Measurements from ENCODE around the gene WNT3A. TPM values are rescaled to one million over a fixed set of nuclear protein-coding genes. Genes with fewer than 3 reads are reported as not detected.

Gene WNT3A
- total RNA-seq, 4 donors from 2014 or later: 1.9 to 4.1 (median 3.5) TPM

- DNase-seq (ENCODE audit: low spot score in 2 of 2): no peak
- WGBS, 2 donors: 68 to 77% methylated on average over 9 of the region's 9 CpGs
- TF ChIP-seq POLR2A (IDR thresholded peaks at IDR 0.05) (no peak), CTCF (IDR thresholded peaks at IDR 0.05) (no peak)
- intact Hi-C loops (cut with DNase I; ENCODE audit: low total_unique reads): no loop called here
- H3K4me3 ChIP-seq (ENCODE audit: low read depth, poor library complexity, severe bottlenecking): no peak overlapping the region
These were observed 39.1 kb downstream of the WNT3A start for GRCh38 chr1:228045871-228046270.

- no peak for DNase-seq (ENCODE audit: low spot score in 2 of 2)
- H3K4me3 ChIP-seq (ENCODE audit: low read depth, poor library complexity, severe bottlenecking): no peak overlapping the region
- TF ChIP-seq CTCF (IDR thresholded peaks at IDR 0.05) (no peak), POLR2A (IDR thresholded peaks at IDR 0.05) (no peak)
- intact Hi-C loops (cut with DNase I; ENCODE audit: low total_unique reads): no loop called here
- WGBS, 2 donors: 94 to 96% methylated on average over 8 of the region's 8 CpGs
These were observed 39.8 kb downstream of the WNT3A start for GRCh38 chr1:228046421-228047182.

- no peak for TF ChIP-seq CTCF (IDR thresholded peaks at IDR 0.05)
- TF ChIP-seq POLR2A (IDR thresholded peaks at IDR 0.05): no peak
- intact Hi-C loops (cut with DNase I; ENCODE audit: low total_unique reads): no loop called here
- H3K4me3 ChIP-seq (ENCODE audit: low read depth, poor library complexity, severe bottlenecking): no peak overlapping the region
- WGBS, 2 donors: 86 to 87% methylated on average over 7 of the region's 7 CpGs
- no peak for DNase-seq (ENCODE audit: low spot score in 2 of 2)
These were observed 40.3 kb downstream of the WNT3A start for GRCh38 chr1:228047183-228047466.

- WGBS, 2 donors: 77 to 81% methylated on average over 5 of the region's 5 CpGs
- peak in 1 of 2 donors; percentile 65 for DNase-seq (ENCODE audit: low spot score in 2 of 2)
- TF ChIP-seq POLR2A (IDR thresholded peaks at IDR 0.05): no peak
- no peak for TF ChIP-seq CTCF (IDR thresholded peaks at IDR 0.05)
- no peak overlapping the region for H3K4me3 ChIP-seq (ENCODE audit: low read depth, poor library complexity, severe bottlenecking)
- intact Hi-C loops (cut with DNase I; ENCODE audit: low total_unique reads): no loop called here
These were observed 41.3 kb downstream of the WNT3A start for GRCh38 chr1:228048120-228048519.

- intact Hi-C loops (cut with DNase I; ENCODE audit: low total_unique reads): no loop called here
- TF ChIP-seq POLR2A (IDR thresholded peaks at IDR 0.05): no peak
- TF ChIP-seq CTCF (IDR thresholded peaks at IDR 0.05): no peak
- WGBS, 2 donors: 75 to 82% methylated on average over 6 of the region's 6 CpGs
- no peak for DNase-seq (ENCODE audit: low spot score in 2 of 2)
- no peak overlapping the region for H3K4me3 ChIP-seq (ENCODE audit: low read depth, poor library complexity, severe bottlenecking)
These were observed 42.0 kb downstream of the WNT3A start for GRCh38 chr1:228048659-228049298.
